Peyer's patch (tissue), 4 donors: ENCODE measurements around the gene TUFM. TPM values are rescaled to one million over a fixed set of nuclear protein-coding genes. Genes with fewer than 3 reads are reported as not detected.

Source experiments
- small RNA-seq, 2 donors: library from RNA; depleted of rRNA; stranded (forward); fragments of <200 nt; gene quantifications; one replicate each; pipeline ENCODE3, GENCODE V24; 2016
- total RNA-seq, 4 donors: library from RNA; depleted of rRNA; stranded (reverse); fragments of >200 nt; gene quantifications; one replicate each; pipeline ENCODE4 v1.1.0, GENCODE V29; 2016

TUFM gene
- total RNA-seq, 4 donors from 2014 or later: 125 to 157 (median 131) TPM

Small RNA genes within 50 kb of the gene (small RNA-seq; reads per million reads assigned to genes)
- 0 reads per million in 2 donors for gene RF00416

Other genes with a start within 250 kb of the TUFM start
- 100 to 1,000 TPM in 3 of 4 donors, 10 to 100 TPM in 1; 26.4 to 241 (median 178) TPM for gene SULT1A2, start 249.3 kb downstream of the TUFM start, total RNA-seq
- 100 to 1,000 TPM; 120 to 959 (median 337) TPM for gene SULT1A1, start 236.3 kb downstream of the TUFM start, total RNA-seq
- gene NPIPB8, start 208.3 kb downstream of the TUFM start, total RNA-seq: 1 to 10 TPM in 2 of 4 donors, under 1 TPM in 1, not detected in 1; 0.85 to 2.1 (median 1.3) TPM
- 100 to 1,000 TPM; 157 to 700 (median 233) TPM for gene EIF3C, start 134.9 kb downstream of the TUFM start, total RNA-seq
- gene NPIPB9, start 94.6 kb downstream of the TUFM start, total RNA-seq: 10 to 100 TPM in 1 of 4 donors, 1 to 10 TPM in 1, not detected in 2; 3.9 to 22.2 TPM
- gene ATXN2L, start 23.3 kb downstream of the TUFM start, total RNA-seq: 100 to 1,000 TPM in 3 of 4 donors, 10 to 100 TPM in 1; 93.9 to 208 (median 160) TPM
- gene SH2B1, start 17.5 kb upstream of the TUFM start, total RNA-seq: 10 to 100 TPM; 34.7 to 94.9 (median 78.8) TPM
- 100 to 1,000 TPM in 1 of 4 donors, 1 to 10 TPM in 1, under 1 TPM in 1, not detected in 1; 0.35 to 142 (median 2.0) TPM for gene ATP2A1, start 32.1 kb upstream of the TUFM start, total RNA-seq
- 100 to 1,000 TPM in 3 of 4 donors, 10 to 100 TPM in 1; 70.6 to 394 (median 120) TPM for gene RABEP2, start 78.9 kb upstream of the TUFM start, total RNA-seq
- 10 to 100 TPM in 1 of 4 donors, 1 to 10 TPM in 1, not detected in 2; 6.3 to 85.8 TPM for gene CD19, start 85.6 kb upstream of the TUFM start, total RNA-seq
- 10 to 100 TPM; 53.8 to 86.5 (median 79.6) TPM for gene NFATC2IP, start 104.6 kb upstream of the TUFM start, total RNA-seq
- gene SPNS1, start 128.4 kb upstream of the TUFM start, total RNA-seq: 10 to 100 TPM; 30.5 to 49.7 (median 36.3) TPM
- gene LAT, start 138.7 kb upstream of the TUFM start, total RNA-seq: 10 to 100 TPM; 10.5 to 52.0 (median 15.9) TPM